Activated gamma-delta T cell (primary cell): ENCODE results near the gene PPP2R2B.
A peak's percentile ranks its signal among the peaks of the same experiment; 100 is the strongest.

ENCODE experiments used
- DNase-seq: peaks from one replicate; lab custom pipeline; 2025; lab: John Stamatoyannopoulos, UW
- total RNA-seq, 2 donors: gene quantifications; one replicate each; lab custom pipeline; 2026; lab: John Stamatoyannopoulos, UW

The PPP2R2B gene
- total RNA-seq, result 10.4 to 21.2 reads per million in 2 donors

- peak; percentile 43 for DNase-seq
Measured at GRCh38 chr5:146878476-146879172, at the start of gene PPP2R2B. TSS of gene PPP2R2B (minus strand) at chr5:146878757.

GRCh38 chr5:146924132-146924531, 45.6 kb upstream of the PPP2R2B start:
- no peak for DNase-seq

- DNase-seq, result no peak
Measured at GRCh38 chr5:146921225-146921624, 42.7 kb upstream of the PPP2R2B start.

- no peak for DNase-seq
Measured at GRCh38 chr5:146920351-146920881, 41.9 kb upstream of the PPP2R2B start.

- no peak for DNase-seq
Measured at GRCh38 chr5:146919304-146919703, 40.7 kb upstream of the PPP2R2B start.

- no peak for DNase-seq
Measured at GRCh38 chr5:146917931-146918330, 39.4 kb upstream of the PPP2R2B start.

GRCh38 chr5:146912874-146913273, 34.3 kb upstream of the PPP2R2B start:
- no peak for DNase-seq

GRCh38 chr5:146910239-146910638, 31.7 kb upstream of the PPP2R2B start:
- no peak for DNase-seq

GRCh38 chr5:146909255-146910068, 30.9 kb upstream of the PPP2R2B start:
- DNase-seq, result no peak

- DNase-seq, result no peak
Measured at GRCh38 chr5:146906803-146907202, 28.2 kb upstream of the PPP2R2B start.

GRCh38 chr5:146904890-146905289, 26.3 kb upstream of the PPP2R2B start:
- DNase-seq, result no peak

GRCh38 chr5:146903789-146904188, 25.2 kb upstream of the PPP2R2B start:
- no peak for DNase-seq

GRCh38 chr5:146902471-146902870, 23.9 kb upstream of the PPP2R2B start:
- DNase-seq, result no peak

- no peak for DNase-seq
Measured at GRCh38 chr5:146897061-146897460, 18.5 kb upstream of the PPP2R2B start.

- no peak for DNase-seq
Measured at GRCh38 chr5:146894753-146895521, 16.4 kb upstream of the PPP2R2B start.

GRCh38 chr5:146893991-146894390, 15.4 kb upstream of the PPP2R2B start:
- DNase-seq, result no peak

- no peak for DNase-seq
Measured at GRCh38 chr5:146892231-146892630, 13.7 kb upstream of the PPP2R2B start.

- no peak for DNase-seq
Measured at GRCh38 chr5:146891511-146891910, 13.0 kb upstream of the PPP2R2B start.

- no peak for DNase-seq
Measured at GRCh38 chr5:146890731-146891440, 12.3 kb upstream of the PPP2R2B start.

- no peak for DNase-seq
Measured at GRCh38 chr5:146890066-146890465, 11.5 kb upstream of the PPP2R2B start.

- DNase-seq, result no peak
Measured at GRCh38 chr5:146889169-146889568, 10.6 kb upstream of the PPP2R2B start.
